Fibroblast of skin of left quadriceps (primary cell): ENCODE data around the gene TESPA1.
"Not testable (repeated sequence)": the region's sequence is repeated elsewhere in the genome, so short reads cannot be mapped to it uniquely, and the experiment has no call there.

Source experiments
- DNase-seq, 2 experiments: peaks; one replicate each; pipeline ENCODE4 v3.0.0-alpha.2; 2013; ENCODE audit warnings: low read depth in 2 of 2

Gene TESPA1

GRCh38 chr12:54948171-54948570 is 36.4 kb downstream of the TESPA1 start:
- no peak for DNase-seq

- DNase-seq = no peak
Observed at GRCh38 chr12:54945082-54945481, 39.5 kb downstream of the TESPA1 start.

- not testable (repeated sequence) for DNase-seq
Observed at GRCh38 chr12:54943292-54943691, 41.3 kb downstream of the TESPA1 start.

DNA sequence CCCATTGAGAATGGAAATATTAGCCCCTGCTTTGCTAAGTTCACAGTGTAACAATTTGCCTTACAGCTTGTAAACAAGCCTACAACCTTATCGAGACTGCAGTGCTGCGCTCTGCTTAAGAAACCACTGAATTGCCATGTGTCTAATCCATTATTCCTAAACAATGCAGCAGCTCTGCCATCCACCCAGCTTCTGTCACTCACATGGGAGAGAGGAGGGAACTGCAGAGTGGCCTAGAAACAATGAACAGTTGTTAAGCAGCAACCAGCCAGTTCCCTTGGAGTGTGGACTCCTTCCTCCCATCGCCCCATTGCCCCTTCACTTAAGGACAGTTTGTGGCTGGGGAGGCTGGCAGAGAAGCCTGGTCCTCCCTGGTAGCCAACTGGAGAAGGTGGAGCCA is 42.9 kb downstream of the TESPA1 start:
- no peak for DNase-seq

GRCh38 chr12:54940727-54941315 is 43.7 kb downstream of the TESPA1 start:
- DNase-seq = no peak

DNA sequence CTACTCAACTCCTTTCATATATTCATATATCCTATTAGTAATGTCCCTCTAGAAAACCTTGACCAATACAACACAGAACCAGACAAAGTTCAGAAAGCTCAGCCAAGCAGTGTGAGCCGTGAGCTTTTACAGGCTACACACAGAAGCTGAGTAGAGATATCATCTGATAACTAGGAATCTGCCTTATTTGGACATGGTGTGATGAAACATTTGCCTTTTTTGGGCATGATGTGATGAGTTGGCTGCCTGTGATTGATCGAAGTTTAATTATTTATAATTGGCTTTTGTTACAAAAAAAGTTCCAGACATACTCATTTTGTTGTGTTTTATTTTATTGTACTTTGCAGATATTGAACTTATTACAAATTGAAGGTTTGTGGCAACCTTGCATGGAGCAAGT is 46.6 kb downstream of the TESPA1 start:
- no peak for DNase-seq

GRCh38 chr12:54937376-54937775 is 47.2 kb downstream of the TESPA1 start:
- DNase-seq = no peak

DNA sequence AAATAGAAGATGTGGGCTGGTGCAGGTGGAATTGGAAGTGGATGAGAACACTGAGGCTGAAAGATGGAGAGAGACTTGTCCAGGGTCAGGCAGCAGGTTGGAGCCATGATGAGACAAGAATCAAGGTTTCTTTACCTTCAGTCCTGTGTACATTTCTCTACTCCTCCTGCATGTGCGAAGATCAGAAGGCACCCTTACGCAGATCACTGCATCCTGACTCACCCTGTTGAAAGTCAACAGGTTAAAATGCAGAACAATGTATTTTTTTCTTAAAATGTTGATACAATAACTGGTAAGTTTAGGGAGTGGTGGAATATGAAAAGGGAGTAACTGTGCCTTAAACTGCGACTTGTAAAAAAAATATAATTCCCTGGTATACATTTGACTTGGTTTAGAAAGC is 47.8 kb downstream of the TESPA1 start:
- no peak for DNase-seq

DNA sequence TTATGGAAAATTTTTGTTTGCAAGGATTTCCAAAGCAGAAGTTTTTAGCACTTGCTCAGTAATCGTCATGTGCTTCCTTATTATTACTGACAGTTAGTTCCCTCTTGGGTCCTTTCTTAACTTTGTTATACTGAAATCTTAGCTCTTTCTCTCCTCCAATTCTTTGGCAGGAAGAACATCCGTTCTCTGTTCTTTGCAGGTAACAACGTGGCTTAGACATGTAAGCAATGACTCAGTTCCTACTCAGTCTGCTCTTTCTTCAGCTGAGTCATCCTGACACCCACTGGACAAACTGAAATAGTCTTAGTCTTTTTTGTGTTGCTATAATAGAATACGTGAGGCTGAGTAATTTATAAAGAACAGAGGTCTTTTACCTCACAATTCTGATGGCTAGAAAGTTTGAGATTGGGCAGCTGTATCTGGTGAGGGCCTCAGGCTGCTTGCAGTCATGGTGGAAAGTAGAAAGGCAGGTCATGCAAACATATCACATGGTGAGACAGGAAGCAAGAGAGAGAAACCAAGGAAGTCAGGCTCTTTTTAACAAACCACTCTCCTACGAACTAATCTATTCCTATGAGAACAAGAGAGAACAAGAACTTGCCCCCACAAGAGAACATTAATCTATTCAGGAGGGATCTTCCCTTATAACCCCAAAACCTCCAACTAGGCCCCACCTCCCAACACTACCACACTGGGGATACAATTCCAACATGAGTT is 49.2 kb downstream of the TESPA1 start:
- peak; percentile 15 to 20 for DNase-seq

GRCh38 chr12:54934419-54934818 is 50.1 kb downstream of the TESPA1 start:
- no peak for DNase-seq

GRCh38 chr12:54933376-54933775 is 51.2 kb downstream of the TESPA1 start:
- DNase-seq = no peak

DNA sequence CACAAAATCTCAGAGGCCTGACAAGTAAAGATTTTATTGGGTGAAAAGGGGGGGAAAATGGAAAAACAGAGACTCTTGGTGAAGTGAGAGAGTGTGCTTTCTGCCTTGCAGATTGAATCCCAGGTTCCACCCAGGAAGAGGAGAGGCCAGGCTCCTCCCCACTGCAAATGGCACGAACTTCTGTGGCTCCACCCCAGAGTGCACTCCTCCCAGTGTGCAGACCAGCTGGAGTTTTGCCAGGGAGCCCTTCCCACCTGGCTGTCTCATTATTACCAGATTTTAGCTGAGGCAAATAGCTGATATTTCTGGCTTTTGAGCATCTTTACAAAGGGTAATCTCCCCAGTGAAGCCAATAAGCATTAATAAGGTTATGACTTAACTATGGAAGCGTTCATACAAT is 51.9 kb downstream of the TESPA1 start:
- no peak for DNase-seq

DNA sequence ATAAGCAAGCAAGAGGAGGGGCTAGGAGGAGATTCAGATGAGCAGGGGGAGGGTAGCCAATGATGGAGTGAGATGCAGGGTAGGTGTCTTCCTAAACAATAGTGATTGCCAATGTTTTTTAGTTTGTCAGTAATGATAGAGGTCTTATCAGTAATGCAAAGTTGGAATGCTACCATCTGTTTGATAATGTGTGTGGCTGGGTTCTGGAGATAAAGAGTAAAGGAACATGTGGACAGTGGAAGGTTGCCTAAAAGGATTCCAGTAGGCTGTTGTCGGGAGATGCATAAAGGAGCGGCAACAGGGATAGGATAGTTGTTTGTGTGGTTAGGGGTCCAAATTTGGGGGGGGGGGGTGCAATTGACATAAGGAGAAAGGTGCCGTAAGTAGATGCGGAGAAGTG is 52.5 kb downstream of the TESPA1 start:
- DNase-seq = no peak

GRCh38 chr12:54929998-54930397 is 54.6 kb downstream of the TESPA1 start:
- no peak for DNase-seq

DNA sequence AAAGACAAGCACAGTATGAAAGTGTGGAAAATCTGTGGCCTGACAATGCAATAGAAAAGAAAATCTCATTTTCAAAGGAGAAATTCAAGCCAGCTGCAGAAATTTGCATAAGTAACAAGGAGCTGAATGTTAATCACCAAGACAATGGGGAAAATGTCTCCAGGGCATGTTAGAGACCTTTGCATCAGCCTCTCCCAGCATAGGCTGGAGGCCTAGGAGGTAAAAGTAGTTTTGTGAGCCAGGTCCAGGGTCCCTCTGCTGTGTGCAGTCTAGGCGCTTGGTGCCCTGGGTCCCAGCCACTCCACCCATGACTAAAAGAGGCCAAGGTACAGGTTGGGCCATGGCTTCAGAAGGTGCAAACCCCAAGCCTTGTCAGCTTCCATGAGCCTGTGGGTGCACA is 58.3 kb downstream of the TESPA1 start:
- no peak for DNase-seq

GRCh38 chr12:54924972-54925707 is 59.4 kb downstream of the TESPA1 start:
- DNase-seq = no peak

- no peak for DNase-seq
Observed at GRCh38 chr12:54917001-54917488, 67.5 kb downstream of the TESPA1 start.
